GM06990 (cell line): ENCODE measurements around the gene AEBP2.

Source experiments
- DNase-seq: peaks from one replicate; pipeline ENCODE4 v3.0.0-alpha.2; 2011; ENCODE audit not compliant: insufficient read length; ENCODE audit errors: extremely low read depth
- H3K27me3 ChIP-seq: replicated peaks from 2 replicates; pipeline ENCODE4 v1.6.0; 2011; ENCODE audit warnings: low read length; ENCODE audit not compliant: control insufficient read depth, insufficient read depth
- H3K36me3 ChIP-seq: 2 replicates; pipeline ENCODE4 v1.5.1; 2011; ENCODE audit warnings: low read length; ENCODE audit not compliant: control insufficient read depth, insufficient read depth
- H3K4me3 ChIP-seq: replicated peaks from 2 replicates; pipeline ENCODE4 v1.5.1; 2011; ENCODE audit warnings: low read depth, mild to moderate bottlenecking, control low read depth, low read length
- CTCF ChIP-seq: IDR thresholded peaks from 2 replicates; pipeline ENCODE4 v1.5.1; 2011; ENCODE audit warnings: low read length, control low read depth, mild to moderate bottlenecking, inconsistent platforms; ENCODE audit not compliant: insufficient read depth, poor library complexity, severe bottlenecking

Gene AEBP2

GRCh38 chr12:19553175-19553574 lies 113.9 kb downstream of the AEBP2 start:
- TF ChIP-seq CTCF = no peak
- Histone ChIP-seq H3K27me3 (no peaks in the 10 kb centered on the region), H3K36me3 (no peaks in the 10 kb centered on the region), H3K4me3 (no peak overlapping the region)
- no peak for DNase-seq

- no peaks in the 10 kb centered on the region for H3K27me3 ChIP-seq
- no peaks in the 10 kb centered on the region for H3K36me3 ChIP-seq
- DNase-seq = no peak
- H3K4me3 ChIP-seq = no peak overlapping the region
- no peak for TF ChIP-seq CTCF
Observed at GRCh38 chr12:19561411-19561961, 122.2 kb downstream of the AEBP2 start.
